GM18517 (cell line): Measurements from ENCODE around the gene DPPA2.
"Not testable (repeated sequence)": the region's sequence is repeated elsewhere in the genome, so short reads cannot be mapped to it uniquely, and the experiment has no call there.

Source experiments
- ATAC-seq: cut with Tn5 transposase; IDR thresholded peaks from one replicate; pipeline ENCODE4 v1.9.1; 2021; ENCODE audit warnings: mild to moderate bottlenecking, moderate library complexity; ENCODE audit not compliant: unreplicated experiment

Gene DPPA2, protein sequence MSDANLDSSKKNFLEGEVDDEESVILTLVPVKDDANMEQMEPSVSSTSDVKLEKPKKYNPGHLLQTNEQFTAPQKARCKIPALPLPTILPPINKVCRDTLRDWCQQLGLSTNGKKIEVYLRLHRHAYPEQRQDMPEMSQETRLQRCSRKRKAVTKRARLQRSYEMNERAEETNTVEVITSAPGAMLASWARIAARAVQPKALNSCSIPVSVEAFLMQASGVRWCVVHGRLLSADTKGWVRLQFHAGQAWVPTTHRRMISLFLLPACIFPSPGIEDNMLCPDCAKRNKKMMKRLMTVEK

DNA sequence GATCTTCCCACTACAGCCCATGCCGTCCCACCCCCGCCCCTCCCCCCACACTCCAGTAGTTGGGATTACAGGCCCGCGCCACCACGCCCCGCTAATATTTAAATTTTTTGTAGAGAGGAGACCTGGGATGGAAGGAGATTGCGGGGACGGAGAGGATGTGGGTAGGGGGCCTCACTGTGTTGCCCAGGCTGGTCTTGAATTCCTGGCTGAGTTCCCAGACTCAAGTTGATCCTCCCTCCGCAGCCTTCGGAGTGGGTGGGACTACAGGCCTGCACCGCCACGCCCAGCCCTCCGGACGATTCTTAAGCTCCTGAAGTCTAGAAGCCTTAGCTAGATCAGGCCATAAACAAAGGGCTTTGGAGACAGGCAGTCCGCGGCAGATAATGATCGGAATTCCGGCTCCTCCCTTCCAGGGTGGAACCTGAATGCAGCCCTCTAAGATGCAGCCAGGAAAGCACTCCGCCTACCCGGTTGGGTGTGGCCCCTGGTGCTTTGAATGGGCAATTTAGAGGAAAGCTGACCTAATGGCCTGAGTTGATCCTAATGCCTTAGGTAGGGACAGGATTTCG, at the start of gene DPPA2:
DPPA2 (minus strand) TSS at position 356 of the 569 bp plus-strand sequence. CDS start 1,975 bp downstream, outside the sequence.
- no peak for ATAC-seq

- ATAC-seq: no peak
These were observed 47.8 kb upstream of the DPPA2 start for GRCh38 chr3:109364088-109364487.

DNA sequence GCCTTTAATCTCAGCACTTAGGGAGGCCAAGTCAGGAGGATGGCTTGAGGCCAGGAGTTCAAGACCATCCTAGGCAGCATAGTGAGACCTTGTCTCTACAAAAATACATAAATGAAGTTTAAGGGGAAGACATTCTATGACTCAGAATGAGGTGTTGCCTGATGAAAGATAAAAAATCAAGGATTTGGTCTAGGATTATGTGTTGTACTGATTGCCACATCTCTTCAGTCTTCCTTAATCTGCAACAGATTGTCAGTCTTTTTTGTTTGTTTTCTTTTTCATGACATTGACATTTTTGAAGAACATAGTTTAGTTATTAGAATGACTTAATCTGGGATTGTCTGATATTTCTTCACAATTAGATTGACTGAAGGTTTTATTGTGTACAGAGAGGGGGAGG, 47.3 kb upstream of the DPPA2 start:
- no peak for ATAC-seq

DNA sequence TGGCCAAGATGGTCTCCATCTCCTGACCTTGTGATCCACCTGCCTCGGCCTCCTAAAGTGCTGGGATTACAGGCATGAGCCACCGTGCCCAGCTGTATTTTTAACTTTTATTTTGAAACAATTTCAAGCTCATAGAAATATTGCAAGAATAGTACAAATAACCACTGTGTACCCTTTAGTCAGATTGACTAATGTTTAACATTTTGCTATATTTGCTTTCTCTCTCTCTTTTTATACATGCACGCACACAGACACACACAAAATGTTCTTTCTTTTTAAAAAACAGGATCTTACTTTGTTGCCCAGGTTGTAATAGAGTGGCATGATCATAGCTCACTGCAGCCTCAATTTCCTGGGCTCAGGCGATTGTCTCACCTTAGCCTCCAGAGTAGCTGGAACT, 46.5 kb upstream of the DPPA2 start:
- no peak for ATAC-seq

DNA sequence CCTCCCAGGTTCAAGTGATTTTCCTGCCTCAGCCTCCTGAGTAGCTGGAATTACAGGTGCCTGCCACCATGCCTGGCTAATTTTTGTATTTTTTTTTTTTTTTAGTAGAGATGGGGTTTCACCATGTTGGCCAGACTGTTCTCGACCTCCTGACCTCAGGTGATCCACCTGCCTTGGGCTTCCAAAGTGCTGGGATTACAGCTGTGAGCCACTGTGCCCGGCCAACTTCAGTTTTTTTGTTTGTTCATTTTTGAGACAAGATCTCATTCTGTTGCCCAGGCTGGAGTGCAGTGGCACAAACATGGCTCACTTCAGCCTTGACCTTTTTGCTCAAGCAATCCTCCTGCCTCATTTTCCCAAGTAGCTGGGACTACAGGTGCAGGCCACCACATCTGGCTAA, 42.5 kb upstream of the DPPA2 start:
- not testable (repeated sequence) for ATAC-seq

GRCh38 chr3:109356442-109357155, 40.3 kb upstream of the DPPA2 start:
- no peak for ATAC-seq

- ATAC-seq: no peak
These were observed 39.5 kb upstream of the DPPA2 start for GRCh38 chr3:109355625-109356441.

DNA sequence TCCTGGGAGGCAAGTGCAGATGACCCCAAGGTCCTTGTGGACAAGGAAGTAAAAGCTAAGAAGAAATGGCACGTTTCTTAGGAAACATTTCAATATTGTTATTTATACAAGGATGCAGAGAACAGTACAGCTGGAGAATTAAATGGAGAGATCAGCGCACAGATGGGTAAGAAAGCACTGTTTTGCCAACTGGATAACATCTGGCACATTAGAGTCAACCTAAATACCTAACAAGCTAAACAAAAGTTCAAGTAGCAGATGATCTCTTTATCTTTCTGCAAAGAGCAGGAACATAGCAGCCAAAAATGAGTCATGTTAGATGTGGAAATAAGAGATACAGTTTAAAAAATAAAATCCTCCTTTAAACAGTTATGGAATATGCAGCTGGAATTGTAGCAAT, 36.7 kb upstream of the DPPA2 start:
- ATAC-seq: no peak

DNA sequence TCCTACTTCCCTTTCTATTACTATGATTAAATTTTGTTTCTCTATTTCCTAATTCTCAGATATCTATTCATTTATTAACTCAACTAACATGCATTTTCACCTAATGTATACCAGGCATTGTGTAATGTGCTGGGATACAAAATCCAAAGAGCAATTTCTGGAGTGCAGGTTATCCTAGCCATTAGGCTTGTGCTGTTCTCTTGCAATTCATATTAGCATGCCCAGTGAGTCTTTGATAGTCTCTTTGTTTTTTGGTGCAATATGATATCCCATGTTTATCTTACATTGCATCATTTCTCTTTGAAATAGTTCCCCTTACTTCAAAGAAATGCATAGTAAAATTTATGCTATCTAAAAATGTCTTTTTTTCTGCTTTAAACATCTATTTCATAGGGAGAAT, 34.9 kb upstream of the DPPA2 start:
- ATAC-seq: no peak

DNA sequence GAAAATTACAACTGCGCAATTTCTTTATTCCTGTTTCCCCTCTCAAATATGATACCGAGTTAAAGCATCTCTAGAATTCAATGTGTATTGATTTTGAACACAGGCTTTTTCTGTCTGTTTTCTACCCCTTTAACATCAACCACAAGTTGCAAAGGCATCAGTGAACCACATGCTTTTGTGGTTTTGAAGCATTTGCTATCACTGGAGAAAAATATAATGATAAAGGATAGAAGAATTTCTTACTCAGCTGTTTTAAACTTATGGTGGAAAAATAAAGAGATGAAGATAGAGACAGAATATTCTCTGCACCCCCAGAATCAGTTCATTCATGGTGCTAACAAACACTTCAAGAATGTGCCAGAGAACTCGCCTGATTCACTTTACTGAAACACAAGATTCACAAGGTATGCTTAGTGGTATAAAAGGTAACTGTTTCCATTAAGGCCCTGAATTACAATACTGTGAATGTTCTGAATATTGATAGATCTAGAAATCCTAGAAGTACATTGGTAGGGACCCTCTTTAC, 30.5 kb upstream of the DPPA2 start:
- no peak for ATAC-seq

DNA sequence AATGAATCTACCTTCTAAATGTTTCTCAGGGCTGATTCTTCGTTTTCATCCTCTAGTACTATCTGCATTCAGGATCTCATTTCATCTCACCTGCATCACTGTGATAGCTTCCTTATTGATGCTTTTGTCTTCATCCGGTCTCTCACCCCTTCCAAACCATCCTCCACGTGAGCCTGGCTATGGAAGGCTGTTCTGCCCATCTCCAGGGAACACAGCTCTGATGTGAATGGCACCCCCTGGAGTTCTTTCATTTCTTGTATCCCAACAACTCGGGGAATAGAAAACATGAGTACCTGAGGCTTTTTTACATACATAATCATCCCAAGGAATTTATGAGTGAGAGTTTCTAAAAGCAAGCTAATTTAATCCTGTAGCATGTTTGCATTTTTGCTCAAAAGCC, 29.8 kb upstream of the DPPA2 start:
- ATAC-seq: no peak

DNA sequence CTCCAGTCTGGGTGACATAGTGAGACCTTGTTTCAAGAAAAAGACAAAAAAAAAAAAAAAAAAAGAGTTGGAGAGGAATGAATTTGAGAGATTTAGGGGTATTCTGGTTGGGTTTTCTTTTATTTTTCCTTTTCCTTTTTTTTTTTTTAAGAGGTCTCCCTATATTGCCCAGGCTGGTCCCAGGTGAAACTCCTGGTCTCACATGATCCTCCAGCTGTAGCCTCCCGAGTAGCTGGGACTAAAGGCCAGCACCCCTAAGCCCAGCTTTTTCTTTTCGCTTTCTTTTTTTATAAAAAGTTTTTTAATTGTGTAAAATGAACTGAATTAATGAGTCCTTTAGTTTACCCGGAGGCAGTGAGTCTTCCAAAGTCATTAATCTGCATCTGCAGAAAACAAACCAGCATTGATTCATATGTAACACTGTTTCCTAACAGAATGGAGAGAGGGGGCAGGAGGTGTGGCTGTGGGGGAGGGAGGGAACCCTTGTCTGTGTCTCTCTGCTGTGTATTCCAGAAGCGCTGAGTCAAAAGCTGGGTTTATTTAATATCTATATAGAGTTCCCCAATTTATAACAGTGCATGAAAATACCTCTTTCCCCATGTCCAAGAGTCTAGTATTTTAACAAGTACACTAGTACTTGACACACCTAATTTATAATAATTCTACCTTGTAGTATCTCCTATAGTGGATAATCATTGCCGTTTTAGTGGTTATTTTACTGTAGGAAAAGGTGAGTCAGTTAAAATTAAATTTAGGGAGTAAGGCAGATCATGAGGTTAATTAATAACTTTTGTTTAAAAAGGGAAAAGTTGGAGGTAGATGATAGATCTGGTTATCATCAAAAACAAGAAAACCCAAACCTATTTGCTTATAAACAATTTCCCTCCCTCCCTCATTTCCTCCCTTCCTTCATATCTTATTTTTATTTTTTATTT, 23.7 kb upstream of the DPPA2 start:
- no peak for ATAC-seq

DNA sequence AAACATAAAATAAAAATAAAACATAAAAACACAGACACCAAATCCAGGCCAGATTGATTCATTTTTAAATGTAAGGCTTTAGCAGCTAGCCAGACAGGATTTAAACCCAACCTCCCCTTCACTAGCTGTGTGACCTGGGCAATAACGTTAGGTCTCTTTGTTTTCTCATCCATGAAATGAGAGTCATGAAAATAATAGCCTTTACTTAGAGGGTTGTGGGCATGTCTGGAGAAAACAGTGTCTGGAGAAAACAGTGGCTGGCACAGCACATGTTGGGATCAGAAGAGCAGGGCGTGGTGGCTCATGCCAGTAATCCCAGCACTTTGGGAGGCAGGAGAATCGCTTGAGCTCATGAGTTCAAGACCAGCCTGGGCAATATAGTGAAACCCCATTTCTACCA, 22.9 kb upstream of the DPPA2 start:
- no peak for ATAC-seq

- no peak for ATAC-seq
These were observed 22.0 kb upstream of the DPPA2 start for GRCh38 chr3:109338322-109338721.

DNA sequence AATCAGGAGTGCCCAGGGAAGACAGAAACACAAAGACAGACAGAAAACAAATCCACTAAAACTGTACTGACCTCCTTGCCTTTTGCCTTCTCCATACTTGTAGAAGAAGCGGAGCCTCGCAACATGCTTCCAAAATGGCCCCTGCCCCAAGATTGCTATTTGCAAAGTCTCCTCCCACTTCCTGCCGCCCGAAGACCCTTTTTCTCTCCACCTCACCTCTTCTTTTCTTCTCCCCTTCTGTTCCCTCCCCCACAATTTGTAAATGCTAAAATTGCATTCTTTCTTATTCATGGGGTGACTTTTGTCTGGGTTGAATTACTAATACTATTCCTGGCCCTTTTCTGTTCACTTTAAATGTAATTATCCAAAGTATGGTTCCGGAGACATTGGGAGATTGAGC, 21.1 kb upstream of the DPPA2 start, which contains the start of gene DPPA4:
DPPA4 (minus strand) TSS at position 154 of the 400 bp plus-strand sequence; CDS start at position 125, 29 bp downstream.
- ATAC-seq: no peak

GRCh38 chr3:109336291-109336861, 20.1 kb upstream of the DPPA2 start:
- ATAC-seq: no peak

- no peak for ATAC-seq
These were observed 18.3 kb upstream of the DPPA2 start for GRCh38 chr3:109334572-109334971.

GRCh38 chr3:109331692-109332091, 15.4 kb upstream of the DPPA2 start:
- ATAC-seq: no peak

GRCh38 chr3:109330405-109330804, 14.1 kb upstream of the DPPA2 start:
- ATAC-seq: no peak

GRCh38 chr3:109328202-109328601, 11.9 kb upstream of the DPPA2 start:
- ATAC-seq: no peak
